NCI-H510A treated with DMSO at 0.1 percent for 48 hours (cell line): ENCODE data around the gene GULP1.
A peak's percentile ranks its signal among the peaks of the same experiment; 100 is the strongest.

Experiments used
- DNase-seq: peaks from one replicate; lab custom pipeline; 2025; lab: John Stamatoyannopoulos, UW

The GULP1 gene

GRCh38 chr2:188474316-188474715 is 182.6 kb downstream of the GULP1 start:
- DNase-seq: no peak

GRCh38 chr2:188475945-188476344 is 184.3 kb downstream of the GULP1 start:
- peak; percentile 56 for DNase-seq

GRCh38 chr2:188477564-188478103 is 186.0 kb downstream of the GULP1 start:
- no peak for DNase-seq

- peak; percentile 33 for DNase-seq
Observed at GRCh38 chr2:188478724-188479123, 187.1 kb downstream of the GULP1 start.

GRCh38 chr2:188481474-188481873 is 189.8 kb downstream of the GULP1 start:
- DNase-seq: no peak

- DNase-seq: no peak
Observed at GRCh38 chr2:188485496-188485895, 193.8 kb downstream of the GULP1 start.

- DNase-seq: no peak
Observed at GRCh38 chr2:188492751-188493150, 201.1 kb downstream of the GULP1 start.

- DNase-seq: no peak
Observed at GRCh38 chr2:188494906-188495305, 203.2 kb downstream of the GULP1 start.

- no peak for DNase-seq
Observed at GRCh38 chr2:188495969-188496431, 204.3 kb downstream of the GULP1 start.

- no peak for DNase-seq
Observed at GRCh38 chr2:188497726-188498125, 206.1 kb downstream of the GULP1 start.

GRCh38 chr2:188503975-188504374 is 212.3 kb downstream of the GULP1 start:
- no peak for DNase-seq

- no peak for DNase-seq
Observed at GRCh38 chr2:188506843-188507242, 215.2 kb downstream of the GULP1 start.

- DNase-seq: peak; percentile 75
Observed at GRCh38 chr2:188511346-188511745, 219.7 kb downstream of the GULP1 start.

GRCh38 chr2:188512456-188512855 is 220.8 kb downstream of the GULP1 start:
- peak; percentile 71 for DNase-seq

GRCh38 chr2:188515918-188516317 is 224.2 kb downstream of the GULP1 start:
- no peak for DNase-seq

- DNase-seq: no peak
Observed at GRCh38 chr2:188517549-188518215, 226.0 kb downstream of the GULP1 start.

GRCh38 chr2:188518381-188518780 is 226.7 kb downstream of the GULP1 start:
- no peak for DNase-seq

GRCh38 chr2:188519136-188519535 is 227.5 kb downstream of the GULP1 start:
- no peak for DNase-seq

GRCh38 chr2:188522517-188522916 is 230.8 kb downstream of the GULP1 start:
- no peak for DNase-seq

- DNase-seq: no peak
Observed at GRCh38 chr2:188523919-188524318, 232.2 kb downstream of the GULP1 start.

- DNase-seq: peak; percentile 61
Observed at GRCh38 chr2:188524519-188525113, 232.9 kb downstream of the GULP1 start.

GRCh38 chr2:188526701-188527100 is 235.0 kb downstream of the GULP1 start:
- no peak for DNase-seq

- no peak for DNase-seq
Observed at GRCh38 chr2:188527141-188527540, 235.5 kb downstream of the GULP1 start.

- DNase-seq: no peak
Observed at GRCh38 chr2:188527581-188527993, 235.9 kb downstream of the GULP1 start.
